ENCODE results near the gene CCDC82. TPM values are rescaled to one million over a fixed set of nuclear protein-coding genes. Genes with fewer than 3 reads are reported as not detected.

Gene CCDC82
- polyA plus RNA-seq, 1 of the 3 experiments (the other 2 are of a cell fraction) = 8.7 TPM

DNA sequence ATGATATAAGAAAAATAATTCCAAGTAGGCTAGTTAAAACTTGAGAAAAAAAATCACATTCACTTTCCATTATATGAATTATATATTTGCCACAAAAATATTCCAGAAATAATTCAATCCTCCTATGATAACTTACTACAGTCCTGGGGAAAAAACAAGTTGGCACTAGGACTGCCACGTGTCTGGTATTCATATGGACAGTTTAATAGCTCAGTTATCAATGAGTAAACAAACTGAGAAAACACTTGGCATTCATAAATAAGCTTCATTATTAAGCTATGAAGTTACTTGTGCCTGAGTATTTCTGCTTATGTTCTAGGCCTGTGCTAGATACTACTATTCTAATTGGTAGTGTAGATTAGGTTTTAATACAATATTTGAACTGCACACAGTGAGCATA, 24.2 kb downstream of the CCDC82 start:
- H2AFZ ChIP-seq (ENCODE audit: low read depth) = no peak overlapping the region
- no peaks in the 10 kb centered on the region for H3K4me1 ChIP-seq (ENCODE audit: control insufficient read depth in 1 of 2, insufficient read depth in 2 of 2, low read depth in 1 of 2, low read length in 1 of 2)
- H4K20me1 ChIP-seq (ENCODE audit: insufficient read depth) = no peaks in the 10 kb centered on the region
- no peaks in the 10 kb centered on the region for H3K9me2 ChIP-seq
- no peak overlapping the region for H3K4me2 ChIP-seq
- H3K27ac ChIP-seq (ENCODE audit: low read depth in 2 of 2, low read length in 1 of 2) = no peak overlapping the region
- no peaks in the 10 kb centered on the region for H3K27me3 ChIP-seq (ENCODE audit: insufficient read depth)
- H3K4me3 ChIP-seq (ENCODE audit: low read depth in 2 of 2, low read length in 1 of 2) = no peak overlapping the region
- TF ChIP-seq TCF12 (IDR thresholded peaks at IDR 0.05) (no peak), MEF2A (IDR thresholded peaks at IDR 0.05; ENCODE audit: borderline replicate concordance, low read depth) (no peak), JUND (IDR thresholded peaks at IDR 0.05) (no peak), EP300 (IDR thresholded peaks at IDR 0.05; ENCODE audit: borderline replicate concordance in 1 of 2, low read depth in 1 of 2, low read length in 1 of 2) (no peak), MXI1 (IDR thresholded peaks at IDR 0.05; ENCODE audit: low read depth, low read length) (no peak), NFIC (IDR thresholded peaks at IDR 0.05; ENCODE audit: borderline replicate concordance) (no peak), TAF1 (IDR thresholded peaks at IDR 0.05; ENCODE audit: borderline replicate concordance, low read depth, low read length) (no peak), POLR2AphosphoS5 (IDR thresholded peaks at IDR 0.05; ENCODE audit: low read depth, low read length) (no peak), REST (IDR thresholded peaks at IDR 0.05; ENCODE audit: low read depth, low read length) (no peak), ZBTB33 (IDR thresholded peaks at IDR 0.05; ENCODE audit: borderline replicate concordance, low read depth) (no peak), PBX3 (IDR thresholded peaks at IDR 0.05) (no peak), SMC3 (IDR thresholded peaks at IDR 0.05; ENCODE audit: low read depth, low read length) (no peak), CHD2 (IDR thresholded peaks at IDR 0.05; ENCODE audit: low read length, partially characterized antibody) (no peak), ELF1 (IDR thresholded peaks at IDR 0.05) (no peak), FOXM1 (IDR thresholded peaks at IDR 0.05; ENCODE audit: low read depth) (no peak)
- H3K79me2 ChIP-seq (ENCODE audit: insufficient read depth) = no peaks in the 10 kb centered on the region
- ChIA-PET POLR2A (no interaction called here), CTCF (no interaction called here)
- H3K9ac ChIP-seq = no peak overlapping the region
- H3F3A ChIP-seq (replicated peaks; ENCODE audit: insufficient read depth) = no peaks in the 10 kb centered on the region
- peaks cover 66 to 74% of the 10 kb centered on the region in 2 experiments for H3K36me3 ChIP-seq (replicated peaks in 1 of 2; ENCODE audit: control insufficient read depth in 1 of 2, insufficient read depth in 2 of 2, low read length in 1 of 2)
- WGBS (ENCODE audit: low lambda C conversion rate) = 100% methylated on average over 1 of the region's 1 CpG
- no peak for DNase-seq
- H3K9me3 ChIP-seq = 0 out of 2 replicates have a peak, but pooled peaks cover 7% of the 10 kb centered on the region
